H9 (cell line): ENCODE results near the gene F11R. TPM values are rescaled to one million over a fixed set of nuclear protein-coding genes. Genes with fewer than 3 reads are reported as not detected.
A peak's percentile ranks its signal among the peaks of the same experiment; 100 is the strongest.

ENCODE experiments used
- DNase-seq: peaks from one replicate; pipeline ENCODE4 v3.0.0-alpha.2; 2017
- H2AFZ ChIP-seq: one replicate; pipeline ENCODE4 v1.6.1; 2013; ENCODE audit warnings: mild to moderate bottlenecking, low read length, control low read depth, moderate library complexity
- H2AK5ac ChIP-seq: 2 replicates; pipeline ENCODE4 v1.6.1; 2013; ENCODE audit warnings: low read length, control low read depth, mixed read lengths; ENCODE audit not compliant: insufficient read length
- H2BK120ac ChIP-seq: one replicate; pipeline ENCODE4 v1.6.1; 2013; ENCODE audit warnings: low read depth, mild to moderate bottlenecking, low read length, control low read depth, inconsistent platforms; ENCODE audit not compliant: poor library complexity, severe bottlenecking
- H2BK12ac ChIP-seq: 2 replicates; pipeline ENCODE4 v1.6.1; 2013; ENCODE audit warnings: low read length, control low read depth, mixed read lengths, low read depth; ENCODE audit not compliant: insufficient read length
- H2BK15ac ChIP-seq: 2 replicates; pipeline ENCODE4 v1.6.1; 2013; ENCODE audit warnings: low read depth, low read length, control low read depth
- H2BK20ac ChIP-seq: one replicate; pipeline ENCODE4 v1.6.1; 2013; ENCODE audit warnings: low read depth, mild to moderate bottlenecking, low read length, control low read depth, inconsistent platforms; ENCODE audit not compliant: poor library complexity, severe bottlenecking
- H2BK5ac ChIP-seq: 2 replicates; pipeline ENCODE4 v1.6.1; 2013; ENCODE audit warnings: low read length, control low read depth, mixed read lengths; ENCODE audit not compliant: insufficient read length
- H3K14ac ChIP-seq: 2 replicates; pipeline ENCODE4 v1.6.1; 2013; ENCODE audit warnings: low read length, control low read depth; ENCODE audit not compliant: insufficient read depth
- H3K18ac ChIP-seq: 2 replicates; pipeline ENCODE4 v1.6.1; 2013; ENCODE audit warnings: low read depth, mild to moderate bottlenecking, mixed read lengths, low read length, control low read depth; ENCODE audit not compliant: insufficient read length
- H3K23ac ChIP-seq: 2 replicates; pipeline ENCODE4 v1.6.1; 2013; ENCODE audit warnings: low read length, control low read depth, mixed read lengths, low read depth; ENCODE audit not compliant: insufficient read length
- H3K23me2 ChIP-seq: 2 replicates; pipeline ENCODE4 v1.6.1; 2013; ENCODE audit warnings: low read depth, mild to moderate bottlenecking, mixed read lengths, low read length, control low read depth; ENCODE audit not compliant: insufficient read length, poor library complexity, severe bottlenecking
- H3K27ac ChIP-seq: 2 replicates; pipeline ENCODE4 v1.5.1; 2013; ENCODE audit warnings: low read length, control low read depth, mixed read lengths, low read depth; ENCODE audit not compliant: insufficient read length
- H3K27me3 ChIP-seq: 2 replicates; pipeline ENCODE4 v1.6.1; 2013; ENCODE audit warnings: low read length, control low read depth, inconsistent platforms; ENCODE audit not compliant: insufficient read depth
- H3K4ac ChIP-seq: 2 replicates; pipeline ENCODE4 v1.6.1; 2013; ENCODE audit warnings: low read depth, mild to moderate bottlenecking, control low read depth, inconsistent platforms, low read length, moderate library complexity
- H3K4me1 ChIP-seq: 2 replicates; pipeline ENCODE4 v1.6.1; 2013; ENCODE audit warnings: low read length, control low read depth, inconsistent platforms; ENCODE audit not compliant: insufficient read depth
- H3K4me2 ChIP-seq: 2 replicates; pipeline ENCODE4 v1.6.1; 2013; ENCODE audit warnings: low read length, control low read depth, mixed read lengths; ENCODE audit not compliant: insufficient read length, insufficient read depth
- H3K56ac ChIP-seq: 2 replicates; pipeline ENCODE4 v1.6.1; 2013; ENCODE audit warnings: low read depth, mild to moderate bottlenecking, mixed read lengths, low read length, control low read depth; ENCODE audit not compliant: insufficient read length
- H3K79me1 ChIP-seq: 2 replicates; pipeline ENCODE4 v1.6.1; 2013; ENCODE audit warnings: low read depth, mild to moderate bottlenecking, moderate library complexity, low read length, control low read depth, inconsistent platforms; ENCODE audit not compliant: insufficient read depth, poor library complexity, severe bottlenecking
- H3K79me2 ChIP-seq: 2 replicates; pipeline ENCODE4 v1.6.1; 2013; ENCODE audit warnings: low read length, control low read depth, inconsistent platforms; ENCODE audit not compliant: insufficient read depth
- H3K9ac ChIP-seq: 2 replicates; pipeline ENCODE4 v1.6.1; 2013; ENCODE audit warnings: low read length, control low read depth, mixed read lengths; ENCODE audit not compliant: insufficient read length; ENCODE audit errors: extremely low read depth
- H3K9me3 ChIP-seq: one replicate; pipeline ENCODE4 v1.6.1; 2013; ENCODE audit warnings: low read depth, low read length, inconsistent platforms; ENCODE audit not compliant: control insufficient read depth
- H3T11ph ChIP-seq: one replicate; pipeline ENCODE4 v1.6.1; 2013; ENCODE audit warnings: mild to moderate bottlenecking, low read length, control low read depth, inconsistent platforms
- H4K20me1 ChIP-seq: one replicate; pipeline ENCODE4 v1.6.1; 2013; ENCODE audit not compliant: control insufficient read depth, insufficient read length, insufficient read depth
- H4K5ac ChIP-seq: 2 replicates; pipeline ENCODE4 v1.6.1; 2013; ENCODE audit warnings: low read depth, mild to moderate bottlenecking, mixed read lengths, low read length, control low read depth; ENCODE audit not compliant: insufficient read length
- H4K8ac ChIP-seq: replicated peaks from 2 replicates; pipeline ENCODE4 v1.6.1; 2013; ENCODE audit warnings: low read length, control low read depth, mixed read lengths, low read depth; ENCODE audit not compliant: insufficient read length
- H4K91ac ChIP-seq: 2 replicates; pipeline ENCODE4 v1.6.1; 2013; ENCODE audit warnings: low read depth, mild to moderate bottlenecking, moderate library complexity, mixed read lengths, low read length, control low read depth; ENCODE audit not compliant: insufficient read length
- H3K27ac Mint-ChIP-seq, 3 experiments: 2 replicates in 2 of 3; 3 replicates in 1 of 3; pipeline ENCODE4 v1.8.0; 2020 to 2021; ENCODE audit warnings: mixed read lengths in 3 of 3, mild to moderate bottlenecking in 1 of 3, moderate library complexity in 1 of 3
- H3K27me3 Mint-ChIP-seq: 2 replicates; pipeline ENCODE4 v1.8.0; 2021; ENCODE audit warnings: low read depth, mild to moderate bottlenecking, moderate library complexity, mixed read lengths
- H3K36me3 Mint-ChIP-seq, 3 experiments: 2 replicates in 2 of 3; 3 replicates in 1 of 3; pipeline ENCODE4 v1.8.0; 2020 to 2021; ENCODE audit warnings: low read depth in 3 of 3, mixed read lengths in 3 of 3; ENCODE audit not compliant: insufficient read depth in 1 of 3
- H3K4me1 Mint-ChIP-seq, 2 experiments: 2 replicates each; pipeline ENCODE4 v1.8.0; 2020; ENCODE audit warnings: mixed read lengths in 2 of 2
- H3K4me3 Mint-ChIP-seq, 2 experiments: 2 replicates in 1 of 2; 3 replicates in 1 of 2; pipeline ENCODE4 v1.8.0; 2020 to 2021; ENCODE audit warnings: mild to moderate bottlenecking in 2 of 2, mixed read lengths in 2 of 2, moderate library complexity in 1 of 2
- H3K9me3 Mint-ChIP-seq, 2 experiments: 2 replicates in 1 of 2; 3 replicates in 1 of 2; pipeline ENCODE4 v1.8.0; 2020; ENCODE audit warnings: mild to moderate bottlenecking in 2 of 2, mixed read lengths in 2 of 2, moderate library complexity in 1 of 2
- CTCF ChIP-seq: fragments of 200-600 bp; sonication (generic); conservative IDR thresholded peaks from 3 replicates; pipeline ENCODE4 v1.8.0; 2021; ENCODE audit warnings: antibody characterized with exemption, mild to moderate bottlenecking
- WGBS: extraction: QIAGEN DNeasy Blood & Tissue Kit; methylation state at CpG from one replicate; pipeline ENCODE4 v1.1.7; 2013; ENCODE audit warnings: missing lambda C conversion rate, low lambda C conversion rate, mixed read lengths; ENCODE audit not compliant: insufficient read length; ENCODE audit errors: extremely low coverage; 5-methylcytosine and 5-hydroxymethylcytosine counted together
- total RNA-seq: library from RNA; stranded (reverse); gene quantifications from 2 replicates; pipeline ENCODE4 v1.2.1, GENCODE V29; 2021

Gene F11R
- total RNA-seq, 1 experiment from 2014 or later: 174 TPM

GRCh38 chr1:161000736-161001480 is 20.0 kb downstream of the F11R start:
- Mint-ChIP-seq H3K9me3 (no peaks in the 10 kb centered on the region), H3K4me1 (peaks cover 3% of the 10 kb centered on the region in 2 experiments; a peak in 1 of 4 replicates), H3K27me3 (no peaks in the 10 kb centered on the region), H3K36me3 (peaks cover 29 to 62% (median 60%) of the 10 kb centered on the region in 3 experiments; a peak in 6 of 7 replicates), H3K27ac (peak overlapping the region in 1 of 3 experiments; percentile 39; a peak in 1 of 7 replicates), H3K4me3 (peak overlapping the region in 1 of 2 experiments; percentile 7; a peak in 1 of 5 replicates)
- no peak overlapping the region for H2BK15ac ChIP-seq
- H3K27ac ChIP-seq: no peak overlapping the region
- H4K5ac ChIP-seq: no peak overlapping the region
- peaks cover 3% of the 10 kb centered on the region for H4K20me1 ChIP-seq
- peaks cover 3% of the 10 kb centered on the region; the same call in 1 of the 2 replicates for H3K79me2 ChIP-seq
- no peak for TF ChIP-seq CTCF
- no peak overlapping the region for H2AFZ ChIP-seq
- H3T11ph ChIP-seq: no peak overlapping the region
- H3K79me1 ChIP-seq: no peaks in the 10 kb centered on the region
- no peak overlapping the region for H3K23ac ChIP-seq
- no peaks in the 10 kb centered on the region for H3K27me3 ChIP-seq
- no peak overlapping the region for H2BK20ac ChIP-seq
- no peak overlapping the region for H3K9ac ChIP-seq
- H3K4ac ChIP-seq: no peak overlapping the region
- H2BK12ac ChIP-seq: no peak overlapping the region
- H3K18ac ChIP-seq: no peak overlapping the region
- H4K91ac ChIP-seq: no peak overlapping the region
- H4K8ac ChIP-seq: no peak overlapping the region
- no peaks in the 10 kb centered on the region for H3K4me1 ChIP-seq
- H3K4me2 ChIP-seq: no peak overlapping the region
- no peak overlapping the region for H3K14ac ChIP-seq
- no peaks in the 10 kb centered on the region for H3K23me2 ChIP-seq
- H2BK5ac ChIP-seq: no peak overlapping the region
- H3K9me3 ChIP-seq: no peaks in the 10 kb centered on the region
- H2AK5ac ChIP-seq: no peak overlapping the region
- H2BK120ac ChIP-seq: no peak overlapping the region
- WGBS: no CpG with 5 or more reads among the region's 11 CpGs
- H3K56ac ChIP-seq: no peak overlapping the region
- no peak for DNase-seq
